Ovary (tissue), 9 donors: Measurements from ENCODE around the gene AIF1L. TPM values are rescaled to one million over a fixed set of nuclear protein-coding genes. Genes with fewer than 3 reads are reported as not detected.

ENCODE experiments used
- DNase-seq, 5 donors: peaks; one replicate each; pipeline ENCODE4 v3.0.0-alpha.2; 2019 to 2020
- H3K27ac ChIP-seq, 2 donors: fragments of 200-600 bp; one replicate each; pipeline versions ENCODE4 v1.5.1 to v1.8.0; 2019 to 2022
- H3K27me3 ChIP-seq: fragments of 200-600 bp; one replicate; pipeline ENCODE4 v1.8.0; 2022
- H3K36me3 ChIP-seq: fragments of 200-600 bp; sonication (generic); one replicate; pipeline ENCODE4 v1.5.1; 2019
- H3K4me1 ChIP-seq: one replicate; pipeline ENCODE4 v1.8.1; 2013; ENCODE audit warnings: mild to moderate bottlenecking, moderate library complexity; ENCODE audit not compliant: insufficient read depth
- H3K4me3 ChIP-seq: fragments of 200-600 bp; sonication (generic); one replicate; pipeline ENCODE4 v1.5.1; 2017
- H3K9me3 ChIP-seq, 2 donors: fragments of 200-600 bp in 1 of 2; sonication (generic) in 1 of 2; one replicate each; pipeline versions ENCODE4 v1.5.1 to v1.8.1; 2013 to 2019; ENCODE audit warnings: mild to moderate bottlenecking in 1 of 2, moderate library complexity in 1 of 2
- CTCF ChIP-seq, 3 donors: fragments of 450-650 bp in 2 of 3; fragments of 200-600 bp in 1 of 3; IDR thresholded peaks; one replicate each; pipeline versions ENCODE4 v1.5.1 to v1.8.0; 2016 to 2022; ENCODE audit warnings: antibody characterized with exemption in 3 of 3, mild to moderate bottlenecking in 1 of 3
- EP300 ChIP-seq: sonication (generic); formaldehyde crosslinking; IDR thresholded peaks from one replicate; pipeline ENCODE4 v1.6.1; 2017; ENCODE audit warnings: antibody characterized with exemption
- POLR2A ChIP-seq: fragments of 450-650 bp; IDR thresholded peaks from one replicate; pipeline ENCODE4 v1.6.1; 2017; ENCODE audit warnings: antibody characterized with exemption, mild to moderate bottlenecking, moderate library complexity
- WGBS, 3 donors: extraction: QIAGEN DNeasy Blood & Tissue Kit in 1 of 3; methylation state at CpG; one replicate each; pipeline versions ENCODE4 v1.1.5 to v1.1.7; 2013 to 2017; 5-methylcytosine and 5-hydroxymethylcytosine counted together
- intact Hi-C, 4 donors: fragments of 100-400 bp; cut with DNase I; formaldehyde crosslinking; loops; one replicate each; pipeline versions ENCODE4 v1.11.0 to v1.15.1; 2022 to 2023
- polyA plus RNA-seq, 2 donors: library from polyadenylated mRNA; stranded (reverse); fragments of 200-250 nt in 1 of 2; fragments of 350-450 nt in 1 of 2; fragmentation: Illumina TruSeq in 1 of 2; extraction: RNeasy Lipid Tissue Mini Kit (QIAGEN cat#74804) in 1 of 2; gene quantifications; one replicate each; pipeline ENCODE4 v1.2.3, GENCODE V29; 2013 to 2014
- total RNA-seq, 7 donors: library from RNA; depleted of rRNA in 2 of 7; stranded (reverse); fragments of >200 nt in 2 of 7; fragmentation: NEBNext Ultra II Directional in 3 of 7; extraction: Animal tissue kit (Norgen Biotek cat#: 25700) in 3 of 7; gene quantifications; one replicate each; pipeline versions ENCODE4 v1.1.0 to v1.2.4, GENCODE V29; 2016 to 2023
- donor health status: DM: no; HTN: no; CAD: no; lungs with moderate emphysema.
- donor health status: DM: no; HTN: no; CAD: no.
- donor health status: Bipolar disorder and iron deficiency.
- donor health status: DM: yes; HTN: yes; CAD: no.
- donor health status: DM: no; HTN: no; CAD: no.
- donor health status: DM: yes; HTN: yes; CAD: no.

AIF1L gene
- total and polyA plus RNA-seq, 9 donors = 2.4 to 35.6 (median 6.3) TPM

- no peak for DNase-seq
- 87 to 92% (median 91%) methylated on average over 3 of the region's 3 CpGs for WGBS, 3 donors
- Histone ChIP-seq H3K27me3 (no peaks in the 10 kb centered on the region), H3K27ac (no peak overlapping the region), H3K4me1 (peaks cover 1% of the 10 kb centered on the region), H3K36me3 (no peaks in the 10 kb centered on the region), H3K4me3 (no peak overlapping the region), H3K9me3 (no peaks in the 10 kb centered on the region)
- intact Hi-C loops = no loop called here
- no peak for TF ChIP-seq CTCF (IDR thresholded peaks at IDR 0.05)
- TF ChIP-seq POLR2A = no peak
Observed at GRCh38 chr9:131103535-131103934, 7.2 kb downstream of the AIF1L start.

- WGBS, 3 donors = 65 to 75% (median 72%) methylated on average over 5 of the region's 5 CpGs
- H3K9me3 ChIP-seq = no peaks in the 10 kb centered on the region
- no peak overlapping the region for H3K27ac ChIP-seq
- H3K4me1 ChIP-seq = peaks cover 1% of the 10 kb centered on the region
- no peak for TF ChIP-seq POLR2A
- no peak for TF ChIP-seq CTCF (IDR thresholded peaks at IDR 0.05)
- TF ChIP-seq EP300 = no peak
- no peak overlapping the region for H3K4me3 ChIP-seq
- H3K36me3 ChIP-seq = no peaks in the 10 kb centered on the region
- intact Hi-C loops = no loop called here
- no peak for DNase-seq
- H3K27me3 ChIP-seq = no peaks in the 10 kb centered on the region
Observed at GRCh38 chr9:131104016-131104740, 7.8 kb downstream of the AIF1L start.

- DNase-seq = no peak
- no peaks in the 10 kb centered on the region for H3K9me3 ChIP-seq
- H3K36me3 ChIP-seq = no peaks in the 10 kb centered on the region
- intact Hi-C loops = no loop called here
- H3K4me3 ChIP-seq = no peak overlapping the region
- no peaks in the 10 kb centered on the region for H3K27me3 ChIP-seq
- no peak overlapping the region for H3K27ac ChIP-seq
- peaks cover 1% of the 10 kb centered on the region for H3K4me1 ChIP-seq
- no peak for TF ChIP-seq POLR2A
- no peak for TF ChIP-seq EP300
- no peak for TF ChIP-seq CTCF (IDR thresholded peaks at IDR 0.05)
- 87 to 92% (median 91%) methylated on average over 8 of the region's 8 CpGs for WGBS, 3 donors
Observed at GRCh38 chr9:131105952-131106351, 9.6 kb downstream of the AIF1L start.

- intact Hi-C loops = no loop called here
- no peak overlapping the region for H3K27ac ChIP-seq
- peaks cover 1% of the 10 kb centered on the region for H3K4me1 ChIP-seq
- WGBS, 3 donors = 63 to 68% (median 68%) methylated on average over 8 of the region's 8 CpGs
- H3K9me3 ChIP-seq = no peaks in the 10 kb centered on the region
- H3K36me3 ChIP-seq = no peaks in the 10 kb centered on the region
- no peak for DNase-seq
- H3K27me3 ChIP-seq = no peaks in the 10 kb centered on the region
- H3K4me3 ChIP-seq = no peak overlapping the region
- no peak for TF ChIP-seq EP300
- TF ChIP-seq CTCF (IDR thresholded peaks at IDR 0.05) = no peak
- TF ChIP-seq POLR2A = no peak
Observed at GRCh38 chr9:131107760-131108159, 11.4 kb downstream of the AIF1L start.
